HepG2 (cell line): Measurements from ENCODE around the gene IFT43. TPM values are rescaled to one million over a fixed set of nuclear protein-coding genes. Genes with fewer than 3 reads are reported as not detected.

ENCODE experiments used
- ATAC-seq: fragments of 200-7000 bp; cut with Tn5 transposase; 3 replicates; pipeline ENCODE4 v1.9.1; 2020; ENCODE audit warnings: mild to moderate bottlenecking, moderate library complexity
- BruUV-seq: library from RNA; stranded (reverse); fragments of 400-500 nt; replicated peaks from 2 replicates; lab custom pipeline; 2021; lab: Mats Ljungman, UMichigan
- CTCF ChIA-PET: fragments of 300-600 bp; formaldehyde crosslinking; extraction: SDS; loops from one replicate; lab custom pipeline; 2021; ENCODE audit warnings: low total read pairs, inconsistent platforms, low intra/inter-chr PET ratio; lab: Yijun Ruan, JAX
- POLR2A ChIA-PET: fragments of 350-600 bp; sonication (Branson Sonifier 250); formaldehyde crosslinking; loops from one replicate; lab custom pipeline; 2020; ENCODE audit warnings: antibody characterized with exemption, inconsistent platforms; lab: Yijun Ruan, JAX
- DNase-seq: peaks from one replicate; pipeline ENCODE4 v3.0.0-alpha.2; 2015; ENCODE audit warnings: low spot score
- FAIRE-seq: peaks from 3 replicates; lab custom pipeline; 2011; peaks lifted over from hg19 to GRCh38; lab: Jason Lieb, UNC
- H2AFZ ChIP-seq: one replicate; pipeline ENCODE4 v1.6.1; 2011; ENCODE audit warnings: low read length, inconsistent platforms
- H3K27ac ChIP-seq: fragments of 300-600 bp; 3 replicates; pipeline ENCODE4 v1.8.0; 2011; ENCODE audit warnings: mixed run types, mild to moderate bottlenecking, mixed read lengths, low read length, inconsistent platforms; ENCODE audit not compliant: insufficient read depth; ENCODE audit errors: extremely low read length
- H3K27me3 ChIP-seq, 2 experiments: fragments of 200-600 bp in 1 of 2; 2 replicates in 1 of 2; 3 replicates in 1 of 2; pipeline versions ENCODE4 v1.6.0 to v1.8.0; 2011; ENCODE audit warnings: low read length in 2 of 2, mild to moderate bottlenecking in 2 of 2, moderate library complexity in 2 of 2, inconsistent platforms in 1 of 2; ENCODE audit not compliant: insufficient read depth in 2 of 2, control insufficient read depth in 1 of 2
- H3K36me3 ChIP-seq, 2 experiments: fragments of 200-600 bp in 1 of 2; replicated peaks in 1 of 2; 2 replicates in 1 of 2; 3 replicates in 1 of 2; pipeline versions ENCODE4 v1.5.1 to v1.8.0; 2011; ENCODE audit warnings: low read length in 2 of 2, inconsistent platforms in 1 of 2; ENCODE audit not compliant: insufficient read depth in 2 of 2, control insufficient read depth in 1 of 2
- H3K4me1 ChIP-seq: 2 replicates; pipeline ENCODE4 v1.5.1; 2012; ENCODE audit warnings: low read length, inconsistent platforms; ENCODE audit not compliant: insufficient read depth
- H3K4me2 ChIP-seq: 2 replicates; pipeline ENCODE4 v1.6.0; 2011; ENCODE audit warnings: low read depth, low read length, inconsistent platforms
- H3K4me3 ChIP-seq, 3 experiments: fragments of 200-600 bp in 1 of 3; sonication (generic), shearing (Covaris generic) in 1 of 3; replicated peaks in 1 of 3; 2 replicates each; pipeline ENCODE4 v1.5.1; 2011 to 2016; ENCODE audit warnings: low read length in 3 of 3, inconsistent platforms in 2 of 3, low read depth in 2 of 3, mild to moderate bottlenecking in 2 of 3, control low read depth in 1 of 3, mixed read lengths in 1 of 3; ENCODE audit not compliant: insufficient read depth in 1 of 3
- H3K79me2 ChIP-seq: one replicate; pipeline ENCODE4 v1.6.1; 2011; ENCODE audit warnings: low read length, inconsistent platforms; ENCODE audit not compliant: insufficient read depth
- H3K9ac ChIP-seq: 2 replicates; pipeline ENCODE4 v1.6.0; 2011; ENCODE audit warnings: mild to moderate bottlenecking, low read depth, low read length, inconsistent platforms; ENCODE audit not compliant: insufficient read depth
- H3K9me3 ChIP-seq: 2 replicates; pipeline ENCODE4 v1.5.1; 2012; ENCODE audit warnings: mild to moderate bottlenecking, low read length
- H4K20me1 ChIP-seq: 2 replicates; pipeline ENCODE4 v1.6.0; 2011; ENCODE audit warnings: inconsistent platforms, mild to moderate bottlenecking, low read length, moderate library complexity; ENCODE audit not compliant: insufficient read depth
- DPF2 ChIP-seq: sonication (generic); formaldehyde crosslinking; IDR thresholded peaks from 2 replicates; pipeline ENCODE4 v1.4.0; 2020; ENCODE audit warnings: mild to moderate bottlenecking, low read depth, missing genetic modification reagents, borderline replicate concordance
- ETS1 ChIP-seq: sonication (generic); formaldehyde crosslinking; IDR thresholded peaks from 2 replicates; pipeline ENCODE4 v1.4.0; 2020; ENCODE audit warnings: missing genetic modification reagents
- FOSL2 ChIP-seq: sonication (generic); formaldehyde crosslinking; IDR thresholded peaks from 2 replicates; pipeline ENCODE4 v1.4.0; 2020; ENCODE audit warnings: missing genetic modification reagents
- FOXA1 ChIP-seq, 2 experiments: fragments of 450-650 bp in 1 of 2; sonication (generic) in 1 of 2; formaldehyde crosslinking in 1 of 2; IDR thresholded peaks; 2 replicates each; pipeline versions ENCODE4 v1.4.0 to v1.6.1; 2016 to 2020; ENCODE audit warnings: missing genetic modification reagents in 1 of 2
- FOXP1 ChIP-seq, 2 experiments: fragments of 450-650 bp in 1 of 2; IDR thresholded peaks; 2 replicates each; pipeline ENCODE4 v1.6.1; 2017 to 2018; ENCODE audit warnings: antibody characterized with exemption in 1 of 2
- HNRNPUL1 ChIP-seq: fragments of 200-400 bp; formaldehyde crosslinking; IDR thresholded peaks from 2 replicates; pipeline ENCODE4 v1.6.1; 2017; ENCODE audit warnings: low read depth, mild to moderate bottlenecking, low read length, moderate library complexity
- MXI1 ChIP-seq: IDR thresholded peaks from 3 replicates; pipeline ENCODE4 v1.6.1; 2012; ENCODE audit warnings: low read depth, low read length, inconsistent platforms, borderline replicate concordance
- NR2C2 ChIP-seq: sonication (generic); formaldehyde crosslinking; IDR thresholded peaks from 2 replicates; pipeline ENCODE4 v1.4.0; 2020; ENCODE audit warnings: missing genetic modification reagents, mild to moderate bottlenecking, moderate library complexity, borderline replicate concordance
- POGZ ChIP-seq: sonication (generic); formaldehyde crosslinking; IDR thresholded peaks from 2 replicates; pipeline ENCODE4 v1.4.0; 2020; ENCODE audit warnings: mild to moderate bottlenecking, missing genetic modification reagents
- RFX5 ChIP-seq: IDR thresholded peaks from 2 replicates; pipeline ENCODE4 v1.6.1; 2011; ENCODE audit warnings: low read depth, low read length, improper control_type of control experiment
- SIN3A ChIP-seq: IDR thresholded peaks from 2 replicates; pipeline ENCODE4 v1.6.1; 2011; ENCODE audit warnings: low read depth, mild to moderate bottlenecking, control low read depth, low read length, borderline replicate concordance
- SPEN ChIP-seq: sonication (generic); formaldehyde crosslinking; IDR thresholded peaks from 2 replicates; pipeline ENCODE4 v1.5.1; 2020; ENCODE audit warnings: low read depth, mild to moderate bottlenecking, missing genetic modification reagents
- SRSF4 ChIP-seq: fragments of 200-400 bp; formaldehyde crosslinking; IDR thresholded peaks from one replicate; pipeline ENCODE4 v1.6.1; 2018; ENCODE audit warnings: mild to moderate bottlenecking, low read depth, low read length, moderate library complexity; ENCODE audit not compliant: poor library complexity, severe bottlenecking
- ZC3H4 ChIP-seq: sonication (generic); formaldehyde crosslinking; IDR thresholded peaks from 2 replicates; pipeline ENCODE4 v1.4.0; 2020; ENCODE audit warnings: missing genetic modification reagents, borderline replicate concordance
- ZEB1 ChIP-seq: IDR thresholded peaks from 2 replicates; pipeline ENCODE4 v1.6.1; 2012; ENCODE audit warnings: mild to moderate bottlenecking, low read depth, inconsistent platforms; ENCODE audit not compliant: insufficient replicate concordance
- ZFP36L1 ChIP-seq: sonication (generic); formaldehyde crosslinking; IDR thresholded peaks from 2 replicates; pipeline ENCODE4 v1.8.0; 2022; ENCODE audit warnings: mild to moderate bottlenecking, missing genetic modification reagents, moderate library complexity
- ZNF331 ChIP-seq: sonication (generic); formaldehyde crosslinking; IDR thresholded peaks from 2 replicates; pipeline ENCODE4 v1.4.0; 2020; ENCODE audit warnings: missing genetic modification reagents
- ZNF441 ChIP-seq: sonication (generic); formaldehyde crosslinking; IDR thresholded peaks from 2 replicates; pipeline ENCODE4 v1.7.0; 2021; ENCODE audit warnings: missing genetic modification reagents, borderline replicate concordance
- ZNF672 ChIP-seq: sonication (generic); formaldehyde crosslinking; IDR thresholded peaks from 2 replicates; pipeline ENCODE4 v1.8.1; 2022; ENCODE audit warnings: missing genetic modification reagents
- ZNF839 ChIP-seq: sonication (generic); formaldehyde crosslinking; IDR thresholded peaks from 2 replicates; pipeline ENCODE4 v1.4.0; 2020; ENCODE audit warnings: missing genetic modification reagents, mild to moderate bottlenecking, borderline replicate concordance
- WGBS: methylation state at CpG from one replicate; pipeline ENCODE4 v1.1.6; 2017; ENCODE audit warnings: low lambda C conversion rate; 5-methylcytosine and 5-hydroxymethylcytosine counted together
- in situ Hi-C: cut with HindIII; loops from 2 replicates; pipeline ENCODE4 v1.10.0; 2017; ENCODE audit warnings: low pct_unique_long_range_greater_than_20kb; ENCODE audit not compliant: extremely low pct_ligation_motif_present
- intact Hi-C: fragments of 100-400 bp; cut with micrococcal nuclease; formaldehyde crosslinking; loops from one replicate; pipeline ENCODE4 v1.10.0; 2022; ENCODE audit not compliant: unreplicated experiment
- polyA plus RNA-seq, 8 experiments: library from polyadenylated mRNA; depleted of rRNA in 3 of 8; stranded (reverse) in 7 of 8; unstranded in 1 of 8; fragments of >200 nt; fragmentation: Illumina TruSeq in 4 of 8; extraction: Trizol in 4 of 8; gene quantifications; 2 replicates each; pipeline versions ENCODE4 v1.2.1 to v1.2.3, GENCODE V29; 2011 to 2016; ENCODE audit warnings: low read depth in 4 of 8, missing spikeins in 1 of 8, mixed read lengths in 1 of 8; ENCODE audit not compliant: insufficient read depth in 1 of 8
- total RNA-seq, 5 experiments: library from RNA; depleted of rRNA; stranded (reverse); fragments of >200 nt; fragmentation: Illumina TruSeq; extraction: Trizol; gene quantifications; 2 replicates each; pipeline ENCODE4 v1.2.3, GENCODE V29; 2016; ENCODE audit warnings: low read depth in 1 of 5

The IFT43 gene
- total and polyA plus RNA-seq, 2 of the 13 experiments (the other 11 are each of a cell fraction or from before 2014, with no cell fraction given) = 0.15 to 0.55 TPM

- Histone ChIP-seq H3K79me2 (no peaks in the 10 kb centered on the region), H4K20me1 (no peaks in the 10 kb centered on the region), H3K27me3 (no peaks in the 10 kb centered on the region), H3K4me1 (peaks cover 7% of the 10 kb centered on the region; the same call in 1 of the 2 replicates), H3K9me3 (no peaks in the 10 kb centered on the region), H3K36me3 (no peaks in the 10 kb centered on the region), H3K9ac (no peak overlapping the region), H3K4me2 (no peak overlapping the region), H3K4me3 (no peak overlapping the region), H2AFZ (no peak overlapping the region), H3K27ac (no peak overlapping the region)
- BruUV-seq = no TSS peak
- ChIA-PET CTCF (no interaction called here), POLR2A (no interaction called here)
- 0% methylated on average over 1 of the region's 1 CpG for WGBS
- FAIRE-seq (no peak), DNase-seq (no peak), ATAC-seq (no peak)
- in situ Hi-C loops (no loop called here), intact Hi-C loops (no loop called here)
- TF ChIP-seq NR2C2 (CRISPR knock-in tag) = no peak
- no peak for TF ChIP-seq SPEN (CRISPR knock-in tag)
- TF ChIP-seq FOSL2 = no peak
- TF ChIP-seq FOXP1 (IDR thresholded peaks at IDR 0.05) = no peak
- no peak for TF ChIP-seq FOXP1 (CRISPR knock-in tag; IDR thresholded peaks at IDR 0.05)
- TF ChIP-seq RFX5 = no peak
Observed at GRCh38 chr14:75996488-75996887, 10.9 kb downstream of the IFT43 start.

DNA sequence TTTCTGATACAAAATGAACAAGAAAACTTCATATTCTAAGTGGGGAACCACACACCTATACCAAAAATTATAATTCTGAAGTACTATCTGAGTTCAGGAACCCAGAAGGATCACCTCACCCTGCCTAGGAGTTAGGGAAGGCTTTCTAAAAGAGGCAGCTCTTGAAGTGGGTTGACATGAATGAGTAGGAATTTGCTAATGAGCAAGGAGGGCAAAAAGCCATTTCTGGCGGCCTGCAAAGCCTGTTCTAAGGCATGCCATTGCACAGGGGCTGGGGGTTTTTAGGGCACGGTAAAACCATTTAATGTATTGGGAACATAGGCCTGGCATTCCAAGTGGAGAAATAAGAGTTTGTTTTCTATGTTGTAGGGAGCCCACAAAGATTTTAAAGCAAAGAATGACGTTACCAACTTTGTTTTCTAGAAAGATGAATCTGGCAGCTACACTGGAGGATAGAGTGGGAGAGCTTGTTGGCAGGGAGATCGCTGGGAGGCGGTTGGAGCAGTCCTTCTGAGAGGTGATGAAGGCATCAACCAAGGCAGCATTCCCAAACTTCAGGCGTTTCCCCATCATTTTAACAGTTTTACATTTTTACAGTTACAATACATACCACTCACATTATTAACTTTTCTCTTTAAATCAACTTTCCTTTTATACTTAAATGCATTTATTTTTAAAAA lies 14.1 kb downstream of the IFT43 start:
- Histone ChIP-seq H3K4me2 (no peak overlapping the region), H3K9ac (no peak overlapping the region), H4K20me1 (no peaks in the 10 kb centered on the region), H3K4me1 (peaks cover 7% of the 10 kb centered on the region; the same call in 1 of the 2 replicates), H3K27ac (no peak overlapping the region), H3K4me3 (no peak overlapping the region), H3K9me3 (no peaks in the 10 kb centered on the region), H3K36me3 (no peaks in the 10 kb centered on the region), H3K27me3 (no peaks in the 10 kb centered on the region), H3K79me2 (no peaks in the 10 kb centered on the region), H2AFZ (no peak overlapping the region)
- intact Hi-C loops (no loop called here), in situ Hi-C loops (no loop called here)
- no TSS peak for BruUV-seq
- ATAC-seq (no peak), DNase-seq (no peak), FAIRE-seq (no peak)
- POLR2A ChIA-PET = no interaction called here
- CTCF ChIA-PET = no interaction called here
- WGBS = 49% methylated on average over 6 of the region's 6 CpGs
- TF ChIP-seq MXI1 (no peak), ZC3H4 (CRISPR knock-in tag) (no peak), ZNF331 (no peak), DPF2 (CRISPR knock-in tag) (no peak), HNRNPUL1 (no peak), ETS1 (no peak), SRSF4 (no peak), ZNF839 (CRISPR knock-in tag) (no peak), POGZ (no peak), ZEB1 (no peak), ZNF672 (no peak), ZFP36L1 (CRISPR knock-in tag) (no peak), FOXA1 (IDR thresholded peaks at IDR 0.05) (no peak), FOXA1 (CRISPR knock-in tag; IDR thresholded peaks at IDR 0.05) (no peak), ZNF441 (CRISPR knock-in tag) (no peak), SIN3A (no peak)
